ENCODE results near the gene DRC1.

Gene DRC1

GRCh38 chr2:26475832-26476501 is 74.2 kb downstream of the DRC1 start:
- TF ChIP-seq, protein P1, sequence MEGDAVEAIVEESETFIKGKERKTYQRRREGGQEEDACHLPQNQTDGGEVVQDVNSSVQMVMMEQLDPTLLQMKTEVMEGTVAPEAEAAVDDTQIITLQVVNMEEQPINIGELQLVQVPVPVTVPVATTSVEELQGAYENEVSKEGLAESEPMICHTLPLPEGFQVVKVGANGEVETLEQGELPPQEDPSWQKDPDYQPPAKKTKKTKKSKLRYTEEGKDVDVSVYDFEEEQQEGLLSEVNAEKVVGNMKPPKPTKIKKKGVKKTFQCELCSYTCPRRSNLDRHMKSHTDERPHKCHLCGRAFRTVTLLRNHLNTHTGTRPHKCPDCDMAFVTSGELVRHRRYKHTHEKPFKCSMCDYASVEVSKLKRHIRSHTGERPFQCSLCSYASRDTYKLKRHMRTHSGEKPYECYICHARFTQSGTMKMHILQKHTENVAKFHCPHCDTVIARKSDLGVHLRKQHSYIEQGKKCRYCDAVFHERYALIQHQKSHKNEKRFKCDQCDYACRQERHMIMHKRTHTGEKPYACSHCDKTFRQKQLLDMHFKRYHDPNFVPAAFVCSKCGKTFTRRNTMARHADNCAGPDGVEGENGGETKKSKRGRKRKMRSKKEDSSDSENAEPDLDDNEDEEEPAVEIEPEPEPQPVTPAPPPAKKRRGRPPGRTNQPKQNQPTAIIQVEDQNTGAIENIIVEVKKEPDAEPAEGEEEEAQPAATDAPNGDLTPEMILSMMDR (IDR thresholded peaks at IDR 0.05; ENCODE audit: insufficient read depth, low read length, poor library complexity, severe bottlenecking) = no peak

DNA sequence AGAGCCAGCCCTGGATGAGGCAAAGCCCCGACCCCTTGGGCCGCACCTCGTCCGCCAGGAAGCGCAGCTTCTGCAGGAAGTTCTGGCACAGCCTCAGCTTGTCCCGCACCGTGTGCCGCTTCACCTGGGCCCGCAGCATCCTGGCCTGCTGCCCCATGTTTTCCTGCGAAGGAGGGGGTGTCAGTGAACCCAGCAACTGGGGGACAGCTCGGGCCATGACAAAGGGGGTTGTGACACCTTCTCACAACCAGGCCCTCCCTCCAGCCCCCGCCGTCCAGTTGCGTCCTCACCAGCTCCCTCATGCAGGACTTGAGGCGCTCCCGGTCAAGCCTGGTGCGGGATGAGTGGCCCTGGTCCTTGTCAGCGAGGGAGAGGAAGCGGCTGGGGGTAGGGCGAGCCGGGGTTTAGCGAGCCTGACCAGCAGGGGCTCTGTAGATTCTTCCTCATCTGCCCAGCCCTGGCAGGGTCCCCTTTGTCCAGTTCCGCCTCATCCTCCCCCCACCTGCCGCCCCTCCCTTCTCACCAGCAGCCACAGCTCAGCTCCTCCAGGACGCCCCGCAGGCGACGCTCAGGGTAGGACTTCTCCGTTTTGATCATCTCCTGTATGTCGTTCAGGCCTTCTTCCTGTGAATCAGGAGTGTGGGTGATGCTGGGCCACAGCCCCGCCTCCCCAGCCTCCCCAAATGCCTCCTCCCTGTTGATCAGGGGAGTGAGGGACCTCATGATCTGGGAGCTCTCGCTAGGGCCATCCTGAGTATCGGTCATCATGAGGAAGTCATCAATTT is 75.6 kb downstream of the DRC1 start:
- DNase-seq (ENCODE audit: extremely low read depth, insufficient read length) = no peak
- H3K36me3 ChIP-seq (ENCODE audit: control insufficient read depth, insufficient read depth, low read length) = no peaks in the 10 kb centered on the region
- no peaks in the 10 kb centered on the region for H3K27me3 ChIP-seq (replicated peaks; ENCODE audit: control insufficient read depth, insufficient read depth, low read length)
- TF ChIP-seq, protein P1 (IDR thresholded peaks at IDR 0.05; ENCODE audit: insufficient read depth, low read length, poor library complexity, severe bottlenecking) = no peak
- H3K4me3 ChIP-seq (replicated peaks; ENCODE audit: low read depth, low read length) = no peak overlapping the region

More at GRCh38 chr2:26475832-26476501, 74.2 kb downstream of the DRC1 start:
- Histone ChIP-seq H3K4me3 (replicated peaks; ENCODE audit: low read depth, low read length) (no peak overlapping the region), H3K36me3 (ENCODE audit: control insufficient read depth, insufficient read depth, low read length) (no peaks in the 10 kb centered on the region), H3K27me3 (replicated peaks; ENCODE audit: control insufficient read depth, insufficient read depth, low read length) (no peaks in the 10 kb centered on the region)
- no peak for DNase-seq (ENCODE audit: extremely low read depth, insufficient read length)

DNA sequence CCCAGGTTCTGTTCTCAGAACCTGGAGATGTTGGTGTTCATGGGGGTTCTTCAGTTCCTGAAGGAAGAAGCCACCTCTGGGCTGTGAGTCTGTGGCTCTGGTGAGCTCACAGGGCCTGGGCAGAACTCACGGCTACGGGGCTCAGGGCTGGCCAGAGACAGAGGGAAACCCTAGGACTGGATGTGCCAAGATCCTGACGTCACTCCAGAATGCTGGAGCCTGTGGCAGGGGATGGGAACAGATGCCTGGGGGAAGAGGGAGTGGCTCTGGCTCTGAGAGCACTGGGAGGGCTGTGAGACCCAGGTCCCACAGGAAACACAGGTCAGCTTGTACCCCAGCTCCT is 76.2 kb downstream of the DRC1 start, which contains the start of gene OTOF:
TSS of gene OTOF (minus strand) at position 214 of the 343 bp plus-strand sequence.
- Histone ChIP-seq H3K4me3 (replicated peaks; ENCODE audit: low read depth, low read length) (no peak within 1 kb of the TSS), H3K27me3 (replicated peaks; ENCODE audit: control insufficient read depth, insufficient read depth, low read length) (no peaks in the 10 kb centered on the region), H3K36me3 (ENCODE audit: control insufficient read depth, insufficient read depth, low read length) (no peaks in the 10 kb centered on the region)
- no peak for DNase-seq (ENCODE audit: extremely low read depth, insufficient read length)
- TF ChIP-seq, protein P1 (IDR thresholded peaks at IDR 0.05; ENCODE audit: insufficient read depth, low read length, poor library complexity, severe bottlenecking) = no peak

DNA sequence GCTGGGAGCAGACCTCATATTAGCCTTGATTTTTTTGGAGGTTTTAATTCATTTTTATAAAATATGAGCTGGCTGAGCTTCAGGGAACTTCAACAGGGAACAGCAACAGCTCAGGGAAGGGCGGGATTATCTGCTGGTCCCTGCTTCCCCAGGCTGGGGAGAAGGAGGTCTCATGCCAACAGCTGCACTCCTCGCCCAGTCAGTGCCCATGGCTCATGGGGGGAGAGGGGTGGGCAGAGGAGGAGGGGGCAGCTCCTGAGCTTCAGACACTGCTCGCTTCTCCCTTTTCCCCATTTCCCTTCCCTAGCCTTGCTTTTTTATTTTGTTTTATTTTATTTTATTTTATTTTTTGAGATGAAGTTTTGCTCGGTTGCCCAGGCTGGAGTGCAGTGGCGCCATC is 76.6 kb downstream of the DRC1 start:
- TF ChIP-seq, protein P1 (IDR thresholded peaks at IDR 0.05; ENCODE audit: insufficient read depth, low read length, poor library complexity, severe bottlenecking) = no peak
- no peak for DNase-seq (ENCODE audit: extremely low read depth, insufficient read length)
- no peak overlapping the region for H3K4me3 ChIP-seq (replicated peaks; ENCODE audit: low read depth, low read length)
- no peaks in the 10 kb centered on the region for H3K27me3 ChIP-seq (replicated peaks; ENCODE audit: control insufficient read depth, insufficient read depth, low read length)
- H3K36me3 ChIP-seq (ENCODE audit: control insufficient read depth, insufficient read depth, low read length) = no peaks in the 10 kb centered on the region

DNA sequence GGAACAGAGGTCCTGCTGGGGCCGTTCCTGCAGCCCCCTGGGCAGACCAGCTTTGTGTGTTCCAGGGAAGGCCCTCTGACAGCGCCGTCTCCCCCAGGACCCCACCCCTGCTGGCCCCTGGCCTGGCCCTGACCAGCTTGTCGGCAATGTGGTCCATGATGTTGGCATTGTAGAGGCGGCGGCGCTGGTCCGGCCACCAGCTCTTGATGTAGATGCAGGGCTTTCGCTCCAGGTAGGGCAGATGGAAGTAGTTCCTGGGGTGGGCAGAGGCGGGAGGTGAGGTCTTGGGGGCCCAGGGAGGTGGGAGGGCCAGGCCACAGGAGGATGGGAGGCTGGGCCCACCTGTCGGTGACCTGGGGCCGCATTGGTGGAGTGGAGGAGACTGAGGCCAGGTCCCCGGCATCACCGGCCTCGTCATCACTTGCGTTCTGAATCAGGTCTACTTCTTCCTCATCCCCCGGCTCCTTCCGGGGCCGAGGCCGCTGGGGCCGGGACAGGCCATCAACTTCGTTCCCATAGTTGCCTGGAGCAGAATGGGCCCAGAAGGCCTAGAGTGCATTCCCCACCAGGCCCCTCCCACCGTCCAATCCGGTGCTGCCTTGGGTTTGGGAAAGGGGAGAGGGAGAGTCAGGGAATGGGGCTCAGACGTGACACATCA is 77.5 kb downstream of the DRC1 start:
- Histone ChIP-seq H3K4me3 (replicated peaks; ENCODE audit: low read depth, low read length) (no peak overlapping the region), H3K27me3 (replicated peaks; ENCODE audit: control insufficient read depth, insufficient read depth, low read length) (no peaks in the 10 kb centered on the region), H3K36me3 (ENCODE audit: control insufficient read depth, insufficient read depth, low read length) (no peaks in the 10 kb centered on the region)
- DNase-seq (ENCODE audit: extremely low read depth, insufficient read length) = no peak
- TF ChIP-seq, protein P1 (IDR thresholded peaks at IDR 0.05; ENCODE audit: insufficient read depth, low read length, poor library complexity, severe bottlenecking) = no peak
